Smooth muscle cell (in vitro differentiated cells): ENCODE measurements around the gene NEK11. TPM values are rescaled to one million over a fixed set of nuclear protein-coding genes. Genes with fewer than 3 reads are reported as not detected.

ENCODE experiments used
- DNase-seq: peaks from one replicate; lab custom pipeline; 2025; ENCODE audit not compliant: unreplicated experiment; lab: John Stamatoyannopoulos, UW
- H2AFZ ChIP-seq: fragments of 200-600 bp; sonication (generic); 2 replicates; pipeline ENCODE4 v1.6.0; 2016; ENCODE audit warnings: antibody characterized with exemption, low read depth, mild to moderate bottlenecking
- H3F3A ChIP-seq: fragments of 200-600 bp; sonication (generic); 2 replicates; pipeline ENCODE4 v1.6.0; 2017; ENCODE audit warnings: antibody characterized with exemption, low read depth
- H3K27ac ChIP-seq: fragments of 200-600 bp; sonication (generic); 2 replicates; pipeline ENCODE4 v1.5.1; 2016; ENCODE audit warnings: low read depth, mild to moderate bottlenecking
- H3K27me3 ChIP-seq: fragments of 200-600 bp; sonication (generic); 2 replicates; pipeline ENCODE4 v1.6.1; 2016; ENCODE audit warnings: low read depth, mild to moderate bottlenecking
- H3K36me3 ChIP-seq: fragments of 200-600 bp; sonication (generic); 2 replicates; pipeline ENCODE4 v1.5.1; 2016; ENCODE audit warnings: low read depth
- H3K4me1 ChIP-seq: fragments of 200-600 bp; sonication (generic); 2 replicates; pipeline ENCODE4 v1.5.1; 2016; ENCODE audit warnings: low read depth
- H3K4me2 ChIP-seq: fragments of 200-600 bp; sonication (generic); 2 replicates; pipeline ENCODE4 v1.6.0; 2016; ENCODE audit warnings: mild to moderate bottlenecking
- H3K4me3 ChIP-seq: fragments of 200-600 bp; sonication (generic); 2 replicates; pipeline ENCODE4 v1.5.1; 2016; ENCODE audit warnings: mild to moderate bottlenecking
- H3K79me2 ChIP-seq: fragments of 200-600 bp; sonication (generic); 2 replicates; pipeline ENCODE4 v1.6.0; 2016; ENCODE audit warnings: low read depth, mild to moderate bottlenecking
- H3K9ac ChIP-seq: fragments of 200-600 bp; sonication (generic); 2 replicates; pipeline ENCODE4 v1.6.0; 2016; ENCODE audit warnings: low read depth
- H3K9me3 ChIP-seq: fragments of 200-600 bp; sonication (generic); replicated peaks from 2 replicates; pipeline ENCODE4 v1.5.1; 2016; ENCODE audit warnings: low read depth
- H4K20me1 ChIP-seq: fragments of 200-600 bp; sonication (generic); 2 replicates; pipeline ENCODE4 v1.6.0; 2016; ENCODE audit warnings: low read depth
- CTCF ChIP-seq: fragments of 200-600 bp; sonication (generic); IDR thresholded peaks from 2 replicates; pipeline ENCODE4 v1.5.1; 2017; ENCODE audit warnings: borderline replicate concordance, mild to moderate bottlenecking, antibody characterized with exemption; ENCODE audit not compliant: insufficient read depth, poor library complexity, severe bottlenecking
- WGBS: methylation state at CpG from one replicate; pipeline ENCODE4 v1.1.7; 2016; ENCODE audit warnings: low lambda C conversion rate; 5-methylcytosine and 5-hydroxymethylcytosine counted together
- polyA plus RNA-seq: library from polyadenylated mRNA; unstranded; fragments of >200 nt; fragmentation: Nextera tagmentation; extraction: Ambion mirVana; gene quantifications from 2 replicates; pipeline ENCODE4 v1.2.1, GENCODE V29; 2016
- total RNA-seq: library from RNA; depleted of rRNA; stranded (reverse); fragments of >200 nt; gene quantifications from 2 replicates; pipeline ENCODE4 v1.2.3, GENCODE V29; 2014

Gene NEK11
- total and polyA plus RNA-seq, 2 experiments from 2014 or later = 3.0 to 3.3 TPM

GRCh38 chr3:131338948-131339640, 312.4 kb downstream of the NEK11 start:
- no peak for TF ChIP-seq CTCF
- 93% methylated on average over 3 of the region's 3 CpGs for WGBS
- no peak overlapping the region for H2AFZ ChIP-seq

DNA sequence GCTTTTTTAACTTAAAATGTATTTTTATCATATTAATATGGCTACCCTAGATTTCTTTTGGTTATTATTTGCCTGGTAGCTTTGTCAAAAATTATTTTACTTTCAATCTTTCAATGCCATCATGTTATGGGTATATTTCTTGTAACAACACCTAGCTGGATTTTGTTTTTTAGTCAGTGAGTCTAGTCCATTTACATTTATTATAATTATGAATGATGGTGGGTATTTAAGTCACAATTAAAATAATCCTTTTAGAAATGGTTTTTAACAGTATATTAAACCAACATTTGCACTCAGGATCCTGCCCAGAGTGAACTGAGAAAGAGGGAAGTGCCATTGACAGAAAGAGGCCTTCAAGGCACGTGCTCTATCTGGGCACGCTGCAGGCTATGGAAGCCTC, 315.1 kb downstream of the NEK11 start:
- no peaks in the 10 kb centered on the region for H3K36me3 ChIP-seq
- no peak for TF ChIP-seq CTCF
- 92% methylated on average over 2 of the region's 2 CpGs for WGBS

More at GRCh38 chr3:131338948-131339640, 312.4 kb downstream of the NEK11 start:
- no peak overlapping the region for H3K27ac ChIP-seq
- no peaks in the 10 kb centered on the region for H3K27me3 ChIP-seq
- no peak overlapping the region for H3K4me3 ChIP-seq
- H3K36me3 ChIP-seq = no peaks in the 10 kb centered on the region
- no peaks in the 10 kb centered on the region for H3K9me3 ChIP-seq
- no peak overlapping the region for H3K4me2 ChIP-seq
- no peak for DNase-seq
- H4K20me1 ChIP-seq = no peaks in the 10 kb centered on the region
- no peaks in the 10 kb centered on the region for H3K4me1 ChIP-seq
- no peak overlapping the region for H3K9ac ChIP-seq
- H3F3A ChIP-seq = no peaks in the 10 kb centered on the region
- no peaks in the 10 kb centered on the region for H3K79me2 ChIP-seq

DNA sequence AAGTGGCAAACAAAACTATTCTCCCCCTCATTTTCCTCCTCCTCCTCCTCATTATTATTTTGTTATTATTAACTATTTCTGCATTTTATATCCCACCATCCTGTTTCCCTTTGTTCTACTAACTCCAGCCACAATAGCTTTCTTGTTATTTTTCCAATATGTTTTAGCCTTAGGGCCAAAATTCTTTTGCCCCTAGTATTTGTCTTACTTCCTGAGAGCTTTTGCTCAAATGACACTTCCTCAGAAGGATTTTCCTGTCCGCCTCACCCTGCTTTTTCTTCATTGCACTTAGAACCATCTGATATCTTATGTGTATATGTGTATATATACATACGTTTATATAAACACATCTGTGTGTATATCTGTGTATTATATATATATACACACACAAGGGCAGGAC, 322.2 kb downstream of the NEK11 start:
- Histone ChIP-seq H3F3A (no peaks in the 10 kb centered on the region), H3K36me3 (no peaks in the 10 kb centered on the region), H3K9ac (no peak overlapping the region), H3K4me2 (no peak overlapping the region), H4K20me1 (no peaks in the 10 kb centered on the region), H3K27me3 (no peaks in the 10 kb centered on the region), H3K79me2 (no peaks in the 10 kb centered on the region), H3K27ac (no peak overlapping the region), H3K9me3 (no peaks in the 10 kb centered on the region), H3K4me3 (no peak overlapping the region), H3K4me1 (peaks cover 7% of the 10 kb centered on the region), H2AFZ (no peak overlapping the region)
- no peak for TF ChIP-seq CTCF
- DNase-seq = no peak
- WGBS = 87% methylated on average over 2 of the region's 2 CpGs

More for the DNA sequence above, 315.1 kb downstream of the NEK11 start:
- H3K27ac ChIP-seq = no peak overlapping the region
- no peaks in the 10 kb centered on the region for H3K79me2 ChIP-seq
- H3K27me3 ChIP-seq = no peaks in the 10 kb centered on the region
- no peaks in the 10 kb centered on the region for H4K20me1 ChIP-seq
- no peak for DNase-seq
- H3K4me1 ChIP-seq = no peaks in the 10 kb centered on the region
- H3F3A ChIP-seq = no peaks in the 10 kb centered on the region
- no peaks in the 10 kb centered on the region for H3K9me3 ChIP-seq
- H3K4me3 ChIP-seq = no peak overlapping the region
- H2AFZ ChIP-seq = no peak overlapping the region
- no peak overlapping the region for H3K4me2 ChIP-seq
- H3K9ac ChIP-seq = no peak overlapping the region

DNA sequence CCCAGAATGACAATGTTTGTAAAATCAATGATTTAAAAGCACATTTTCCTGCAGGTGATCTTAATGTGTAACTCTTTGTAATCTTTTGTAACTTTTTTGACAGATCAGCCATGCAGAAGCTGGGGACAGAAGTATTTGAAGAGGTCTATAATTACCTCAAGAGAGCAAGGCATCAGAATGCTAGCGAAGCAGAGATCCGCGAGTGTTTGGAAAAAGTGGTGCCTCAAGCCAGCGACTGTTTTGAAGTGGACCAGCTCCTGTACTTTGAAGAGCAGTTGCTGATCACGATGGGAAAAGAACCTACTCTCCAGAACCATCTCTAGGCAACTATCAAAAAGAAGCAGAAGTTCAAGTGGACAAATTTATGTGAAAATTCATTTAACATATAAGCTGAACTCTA, 322.8 kb downstream of the NEK11 start:
- WGBS = 84% methylated on average over 5 of the region's 5 CpGs
- H4K20me1 ChIP-seq = no peaks in the 10 kb centered on the region
- DNase-seq = no peak

More for the DNA sequence above, 322.8 kb downstream of the NEK11 start:
- no peak overlapping the region for H3K4me3 ChIP-seq
- no peaks in the 10 kb centered on the region for H3F3A ChIP-seq
- H3K4me1 ChIP-seq = peaks cover 7% of the 10 kb centered on the region
- H3K27me3 ChIP-seq = no peaks in the 10 kb centered on the region
- no peak overlapping the region for H2AFZ ChIP-seq
- H3K9me3 ChIP-seq = no peaks in the 10 kb centered on the region
- H3K27ac ChIP-seq = peak overlapping the region; percentile 47
- no peaks in the 10 kb centered on the region for H3K79me2 ChIP-seq
- no peak for TF ChIP-seq CTCF
- H3K4me2 ChIP-seq = peak overlapping the region; percentile 31
- peak overlapping the region; percentile 22 for H3K9ac ChIP-seq
- no peaks in the 10 kb centered on the region for H3K36me3 ChIP-seq
